H1 (cell line): ENCODE data around the gene RPS5.
"Not testable (repeated sequence)": the region's sequence is repeated elsewhere in the genome, so short reads cannot be mapped to it uniquely, and the experiment has no call there.

Source experiments
- ASH2L ChIP-seq: fragments of 200-600, 300-600 bp; sonication (generic); IDR thresholded peaks from one replicate; pipeline ENCODE4 v1.7.1; 2017; ENCODE audit warnings: low read length
- ATF2 ChIP-seq: IDR thresholded peaks from 2 replicates; pipeline ENCODE4 v1.6.1; 2012; ENCODE audit warnings: low read length, inconsistent platforms
- BRCA1 ChIP-seq: IDR thresholded peaks from 2 replicates; pipeline ENCODE4 v1.6.1; 2012; ENCODE audit warnings: low read depth, low read length, improper control_type of control experiment
- CTCF ChIP-seq, 3 experiments: IDR thresholded peaks; 1 replicate in 2 of 3; 2 replicates in 1 of 3; pipeline versions ENCODE4 v1.5.1 to v1.6.1; 2011; ENCODE audit warnings: low read length in 3 of 3, mild to moderate bottlenecking in 3 of 3, inconsistent platforms in 2 of 3, low read depth in 1 of 3, moderate library complexity in 1 of 3; ENCODE audit not compliant: insufficient read depth in 1 of 3; ENCODE audit errors: control extremely low read depth in 1 of 3
- EZH2 ChIP-seq: fragments of 200-600 bp; sonication (generic); IDR thresholded peaks from 2 replicates; pipeline ENCODE4 v1.7.1; 2012; ENCODE audit warnings: low read depth, mild to moderate bottlenecking, moderate library complexity, low read length, inconsistent platforms; ENCODE audit not compliant: severe bottlenecking
- MAX ChIP-seq: IDR thresholded peaks from 2 replicates; pipeline ENCODE4 v1.6.1; 2012; ENCODE audit warnings: inconsistent platforms
- NRF1 ChIP-seq: IDR thresholded peaks from 2 replicates; pipeline ENCODE4 v1.6.1; 2011; ENCODE audit warnings: mild to moderate bottlenecking, low read depth, low read length, improper control_type of control experiment
- POLR2AphosphoS5 ChIP-seq: IDR thresholded peaks from 2 replicates; pipeline ENCODE4 v1.6.1; 2011; ENCODE audit warnings: low read depth, low read length
- SIN3A ChIP-seq, 2 experiments: IDR thresholded peaks in 1 of 2; conservative IDR thresholded peaks in 1 of 2; 2 replicates each; pipeline ENCODE4 v1.6.1; 2011 to 2012; ENCODE audit warnings: low read length in 2 of 2, improper control_type of control experiment in 1 of 2, low read depth in 1 of 2, mild to moderate bottlenecking in 1 of 2
- SRF ChIP-seq: IDR thresholded peaks from 2 replicates; pipeline ENCODE4 v1.6.1; 2011; ENCODE audit warnings: mild to moderate bottlenecking, low read depth, low read length, moderate library complexity
- TCF12 ChIP-seq: IDR thresholded peaks from 2 replicates; pipeline ENCODE4 v1.6.1; 2011; ENCODE audit warnings: low read depth, mild to moderate bottlenecking, low read length
- USF2 ChIP-seq: IDR thresholded peaks from 2 replicates; pipeline ENCODE4 v1.6.1; 2011; ENCODE audit warnings: low read length, improper control_type of control experiment
- YY1 ChIP-seq: IDR thresholded peaks from 2 replicates; pipeline ENCODE4 v1.6.1; 2011; ENCODE audit warnings: low read depth, mild to moderate bottlenecking, low read length

GRCh38 chr19:58348080-58348479 lies 39.0 kb upstream of the RPS5 start:
- not testable (repeated sequence) for TF ChIP-seq SRF; ATF2; TCF12; CTCF (IDR thresholded peaks at IDR 0.05; ENCODE audit: control extremely low read depth in 1 of 3, insufficient read depth in 1 of 3, low read depth in 1 of 3, low read length in 3 of 3); ASH2L; SIN3A (conservative IDR thresholded peaks at IDR 0.05 in 1 of 2, IDR thresholded peaks at IDR 0.05 in 1 of 2; ENCODE audit: low read depth in 1 of 2, low read length in 2 of 2); BRCA1; USF2; YY1; NRF1; EZH2; MAX; POLR2AphosphoS5
